HepG2 (cell line): Measurements from ENCODE around the gene CNOT2. TPM values are rescaled to one million over a fixed set of nuclear protein-coding genes. Genes with fewer than 3 reads are reported as not detected.

Experiments
- ATAC-seq: fragments of 200-7000 bp; cut with Tn5 transposase; 3 replicates; pipeline ENCODE4 v1.9.1; 2020; ENCODE audit warnings: mild to moderate bottlenecking, moderate library complexity
- BruUV-seq: library from RNA; stranded (reverse); fragments of 400-500 nt; replicated peaks from 2 replicates; lab custom pipeline; 2021; lab: Mats Ljungman, UMichigan
- CTCF ChIA-PET: fragments of 300-600 bp; formaldehyde crosslinking; extraction: SDS; loops from one replicate; lab custom pipeline; 2021; ENCODE audit warnings: low total read pairs, inconsistent platforms, low intra/inter-chr PET ratio; lab: Yijun Ruan, JAX
- POLR2A ChIA-PET: fragments of 350-600 bp; sonication (Branson Sonifier 250); formaldehyde crosslinking; loops from one replicate; lab custom pipeline; 2020; ENCODE audit warnings: antibody characterized with exemption, inconsistent platforms; lab: Yijun Ruan, JAX
- DNase-seq: peaks from one replicate; pipeline ENCODE4 v3.0.0-alpha.2; 2015; ENCODE audit warnings: low spot score
- FAIRE-seq: peaks from 3 replicates; lab custom pipeline; 2011; peaks lifted over from hg19 to GRCh38; lab: Jason Lieb, UNC
- H2AFZ ChIP-seq: one replicate; pipeline ENCODE4 v1.6.1; 2011; ENCODE audit warnings: low read length, inconsistent platforms
- H3K27ac ChIP-seq: fragments of 300-600 bp; 3 replicates; pipeline ENCODE4 v1.8.0; 2011; ENCODE audit warnings: mixed run types, mild to moderate bottlenecking, mixed read lengths, low read length, inconsistent platforms; ENCODE audit not compliant: insufficient read depth; ENCODE audit errors: extremely low read length
- H3K27me3 ChIP-seq, 2 experiments: fragments of 200-600 bp in 1 of 2; 2 replicates in 1 of 2; 3 replicates in 1 of 2; pipeline versions ENCODE4 v1.6.0 to v1.8.0; 2011; ENCODE audit warnings: low read length in 2 of 2, mild to moderate bottlenecking in 2 of 2, moderate library complexity in 2 of 2, inconsistent platforms in 1 of 2; ENCODE audit not compliant: insufficient read depth in 2 of 2, control insufficient read depth in 1 of 2
- H3K36me3 ChIP-seq, 2 experiments: fragments of 200-600 bp in 1 of 2; replicated peaks in 1 of 2; 2 replicates in 1 of 2; 3 replicates in 1 of 2; pipeline versions ENCODE4 v1.5.1 to v1.8.0; 2011; ENCODE audit warnings: low read length in 2 of 2, inconsistent platforms in 1 of 2; ENCODE audit not compliant: insufficient read depth in 2 of 2, control insufficient read depth in 1 of 2
- H3K4me1 ChIP-seq: 2 replicates; pipeline ENCODE4 v1.5.1; 2012; ENCODE audit warnings: low read length, inconsistent platforms; ENCODE audit not compliant: insufficient read depth
- H3K4me2 ChIP-seq: 2 replicates; pipeline ENCODE4 v1.6.0; 2011; ENCODE audit warnings: low read depth, low read length, inconsistent platforms
- H3K4me3 ChIP-seq, 3 experiments: fragments of 200-600 bp in 1 of 3; sonication (generic), shearing (Covaris generic) in 1 of 3; replicated peaks in 1 of 3; 2 replicates each; pipeline ENCODE4 v1.5.1; 2011 to 2016; ENCODE audit warnings: low read length in 3 of 3, inconsistent platforms in 2 of 3, low read depth in 2 of 3, mild to moderate bottlenecking in 2 of 3, control low read depth in 1 of 3, mixed read lengths in 1 of 3; ENCODE audit not compliant: insufficient read depth in 1 of 3
- H3K79me2 ChIP-seq: one replicate; pipeline ENCODE4 v1.6.1; 2011; ENCODE audit warnings: low read length, inconsistent platforms; ENCODE audit not compliant: insufficient read depth
- H3K9ac ChIP-seq: 2 replicates; pipeline ENCODE4 v1.6.0; 2011; ENCODE audit warnings: mild to moderate bottlenecking, low read depth, low read length, inconsistent platforms; ENCODE audit not compliant: insufficient read depth
- H3K9me3 ChIP-seq: 2 replicates; pipeline ENCODE4 v1.5.1; 2012; ENCODE audit warnings: mild to moderate bottlenecking, low read length
- H4K20me1 ChIP-seq: 2 replicates; pipeline ENCODE4 v1.6.0; 2011; ENCODE audit warnings: inconsistent platforms, mild to moderate bottlenecking, low read length, moderate library complexity; ENCODE audit not compliant: insufficient read depth
- CBX2 ChIP-seq, 2 experiments: fragments of 200-600 bp in 1 of 2; sonication (generic); formaldehyde crosslinking in 1 of 2; IDR thresholded peaks; 2 replicates each; pipeline versions ENCODE4 v1.7.0 to v1.8.1; 2018 to 2022; ENCODE audit warnings: low read depth in 2 of 2, low read length in 1 of 2, mild to moderate bottlenecking in 1 of 2, missing genetic modification reagents in 1 of 2
- CSRNP2 ChIP-seq: sonication (generic); formaldehyde crosslinking; conservative IDR thresholded peaks from 2 replicates; pipeline ENCODE4 v1.8.0; 2022; ENCODE audit warnings: low read depth, missing genetic modification reagents
- FOXA1 ChIP-seq, 2 experiments: fragments of 450-650 bp in 1 of 2; sonication (generic) in 1 of 2; formaldehyde crosslinking in 1 of 2; IDR thresholded peaks; 2 replicates each; pipeline versions ENCODE4 v1.4.0 to v1.6.1; 2016 to 2020; ENCODE audit warnings: missing genetic modification reagents in 1 of 2
- MIER3 ChIP-seq: IDR thresholded peaks from 2 replicates; pipeline ENCODE4 v1.6.1; 2016; ENCODE audit warnings: missing compliant biosample characterization, borderline replicate concordance
- NBN ChIP-seq: fragments of 450-650 bp; conservative IDR thresholded peaks from 2 replicates; pipeline ENCODE4 v1.6.1; 2017
- RFX3 ChIP-seq: IDR thresholded peaks from 2 replicates; pipeline ENCODE4 v1.6.1; 2016; ENCODE audit warnings: missing biosample characterization, missing genetic modification reagents
- RNF2 ChIP-seq: fragments of 450-650 bp; conservative IDR thresholded peaks from 2 replicates; pipeline ENCODE4 v1.6.1; 2016; ENCODE audit warnings: low read depth
- SCMH1 ChIP-seq: sonication (generic); formaldehyde crosslinking; IDR thresholded peaks from 2 replicates; pipeline ENCODE4 v1.9.0; 2021; ENCODE audit warnings: missing genetic modification reagents, mild to moderate bottlenecking, borderline replicate concordance
- ZFP36L2 ChIP-seq: sonication (generic); formaldehyde crosslinking; IDR thresholded peaks from 2 replicates; pipeline ENCODE4 v1.4.0; 2020; ENCODE audit warnings: missing genetic modification reagents
- ZFP91 ChIP-seq: sonication (generic); formaldehyde crosslinking; IDR thresholded peaks from 2 replicates; pipeline ENCODE4 v1.9.0; 2022; ENCODE audit warnings: missing genetic modification reagents, mild to moderate bottlenecking, borderline replicate concordance
- ZNF142 ChIP-seq: sonication (generic); formaldehyde crosslinking; IDR thresholded peaks from 2 replicates; pipeline ENCODE4 v1.4.0; 2020; ENCODE audit warnings: missing genetic modification reagents
- ZSCAN9 ChIP-seq: IDR thresholded peaks from 2 replicates; pipeline ENCODE4 v1.6.1; 2016; ENCODE audit warnings: borderline replicate concordance
- WGBS: methylation state at CpG from one replicate; pipeline ENCODE4 v1.1.6; 2017; ENCODE audit warnings: low lambda C conversion rate; 5-methylcytosine and 5-hydroxymethylcytosine counted together
- in situ Hi-C: cut with HindIII; loops from 2 replicates; pipeline ENCODE4 v1.10.0; 2017; ENCODE audit warnings: low pct_unique_long_range_greater_than_20kb; ENCODE audit not compliant: extremely low pct_ligation_motif_present
- intact Hi-C: fragments of 100-400 bp; cut with micrococcal nuclease; formaldehyde crosslinking; loops from one replicate; pipeline ENCODE4 v1.10.0; 2022; ENCODE audit not compliant: unreplicated experiment
- polyA plus RNA-seq, 8 experiments: library from polyadenylated mRNA; depleted of rRNA in 3 of 8; stranded (reverse) in 7 of 8; unstranded in 1 of 8; fragments of >200 nt; fragmentation: Illumina TruSeq in 4 of 8; extraction: Trizol in 4 of 8; gene quantifications; 2 replicates each; pipeline versions ENCODE4 v1.2.1 to v1.2.3, GENCODE V29; 2011 to 2016; ENCODE audit warnings: low read depth in 4 of 8, missing spikeins in 1 of 8, mixed read lengths in 1 of 8; ENCODE audit not compliant: insufficient read depth in 1 of 8
- total RNA-seq, 5 experiments: library from RNA; depleted of rRNA; stranded (reverse); fragments of >200 nt; fragmentation: Illumina TruSeq; extraction: Trizol; gene quantifications; 2 replicates each; pipeline ENCODE4 v1.2.3, GENCODE V29; 2016; ENCODE audit warnings: low read depth in 1 of 5

Gene CNOT2
- total and polyA plus RNA-seq, 2 of the 13 experiments (the other 11 are each of a cell fraction or from before 2014, with no cell fraction given), result 54.5 to 76.6 TPM

- Histone ChIP-seq H3K27ac (no peak overlapping the region), H3K4me2 (peak overlapping the region; percentile 98), H3K9ac (no peak overlapping the region), H3K36me3 (no peaks in the 10 kb centered on the region), H3K27me3 (peaks cover 0 to 21% of the 10 kb centered on the region in 2 experiments; a peak in 4 of 5 replicates), H3K4me1 (peaks cover 20% of the 10 kb centered on the region), H4K20me1 (no peaks in the 10 kb centered on the region), H3K4me3 (peak overlapping the region; percentile 69 to 78 (median 77)), H3K79me2 (no peaks in the 10 kb centered on the region), H2AFZ (peak overlapping the region; percentile 54), H3K9me3 (no peaks in the 10 kb centered on the region)
- CTCF ChIA-PET, result no interaction called here
- FAIRE-seq (no peak), DNase-seq (no peak), ATAC-seq (no peak)
- TF ChIP-seq NBN (no peak), CSRNP2 (CRISPR knock-in tag) (no peak), ZFP36L2 (CRISPR knock-in tag) (no peak), MIER3 (CRISPR knock-in tag) (no peak), RNF2 (no peak), SCMH1 (CRISPR knock-in tag) (no peak), FOXA1 (IDR thresholded peaks at IDR 0.05) (no peak), FOXA1 (CRISPR knock-in tag; IDR thresholded peaks at IDR 0.05) (no peak), ZNF142 (CRISPR knock-in tag) (no peak), CBX2 (IDR thresholded peaks at IDR 0.05; ENCODE audit: low read depth, low read length) (peak; percentile 84), CBX2 (CRISPR knock-in tag; IDR thresholded peaks at IDR 0.05; ENCODE audit: low read depth) (no peak), ZSCAN9 (CRISPR knock-in tag) (no peak), ZFP91 (CRISPR knock-in tag) (0 out of 2 replicates have a peak, but pooled peaks have one; percentile 7), RFX3 (CRISPR knock-in tag) (no peak)
- 31% methylated on average over 16 of the region's 16 CpGs for WGBS
- intact Hi-C loops (loop anchor here (5.0 to 10.0 kb wide), 2 partner anchors 120 to 212 kb away; partner anchors contain the start of gene CNOT2), in situ Hi-C loops (loop anchor here (5.0 to 25.0 kb wide), 2 partner anchors 123 to 478 kb away; partner anchors contain the start of gene CNOT2)
- POLR2A ChIA-PET, result no interaction called here
- BruUV-seq, result no TSS peak
Measured at GRCh38 chr12:70364695-70365397, 121.6 kb downstream of the CNOT2 start.
